ENCODE data around the gene KRTAP10-12. TPM values are rescaled to one million over a fixed set of nuclear protein-coding genes. Genes with fewer than 3 reads are reported as not detected.

KRTAP10-12 gene
- total RNA-seq, 1 donor from 2014 or later = not detected

DNA sequence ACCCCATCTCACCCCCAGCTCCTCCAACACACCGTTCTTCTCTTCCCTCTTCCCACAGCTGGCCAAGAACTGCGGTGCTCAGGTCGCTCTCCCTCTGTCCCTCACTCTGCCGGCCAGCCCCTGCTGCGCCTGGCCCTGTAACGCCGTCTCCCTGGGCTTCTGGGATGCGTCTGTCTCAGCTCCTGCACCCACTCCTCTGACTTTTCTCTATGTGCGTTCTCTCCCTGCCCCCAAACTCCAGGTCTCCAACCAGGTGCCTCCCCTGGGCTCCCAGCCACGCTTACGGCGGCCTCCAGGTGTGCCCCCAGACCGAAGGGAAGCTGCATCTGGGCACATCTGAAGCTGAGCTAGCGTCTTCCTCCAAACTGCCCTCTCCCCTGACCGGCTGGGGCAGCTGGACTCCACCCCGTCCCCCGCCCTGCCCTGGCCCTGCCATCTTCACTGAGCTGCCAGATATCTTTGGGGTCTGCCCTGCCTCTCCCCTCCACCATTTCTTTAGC lies 2.6 kb downstream of the KRTAP10-12 start:
- DNase-seq = no peak

DNA sequence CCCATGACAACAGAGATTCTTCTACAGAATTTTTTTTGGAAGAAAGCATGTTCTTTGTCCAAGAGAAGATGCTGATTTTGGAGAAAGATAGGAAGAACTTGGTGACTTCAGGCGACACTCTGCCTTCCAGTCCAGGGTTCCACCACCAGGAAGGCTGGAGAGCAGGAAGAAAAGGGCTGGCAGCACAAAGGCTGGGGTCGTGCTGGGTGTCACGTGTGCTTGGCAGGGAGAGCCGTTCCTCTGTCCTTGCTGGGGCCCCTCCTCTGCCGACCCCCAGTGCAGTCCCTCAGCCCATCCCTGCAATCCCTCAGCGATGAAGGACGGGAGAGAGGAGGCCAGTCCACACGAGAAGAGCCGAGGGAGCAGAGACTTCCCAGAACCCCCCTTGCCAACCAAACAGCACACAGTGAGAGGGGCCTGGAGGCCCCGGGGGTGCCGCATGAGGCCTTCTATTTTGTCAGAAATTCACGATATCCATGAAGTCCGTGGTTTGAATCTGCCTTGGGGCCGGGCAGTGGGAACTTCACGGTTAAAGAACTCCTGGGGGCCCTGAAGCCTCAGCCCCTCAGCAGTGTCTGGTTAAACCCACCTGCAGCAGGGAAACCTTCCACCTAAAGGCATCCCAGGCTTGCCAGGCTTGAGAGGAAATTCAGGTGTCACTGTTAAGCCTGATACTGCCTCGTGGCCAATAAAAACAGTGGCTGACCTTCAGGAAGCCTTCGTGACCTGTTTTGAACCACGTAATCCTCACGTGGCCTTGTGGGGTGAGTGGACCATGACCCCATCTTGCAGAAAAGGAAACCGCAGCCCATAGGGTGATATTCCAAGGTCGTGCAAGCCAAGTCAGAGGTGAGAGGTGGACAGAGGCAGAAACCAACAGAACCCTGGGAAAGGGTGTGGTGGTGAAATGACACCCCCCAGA lies 3.4 kb downstream of the KRTAP10-12 start:
- DNase-seq = no peak

DNA sequence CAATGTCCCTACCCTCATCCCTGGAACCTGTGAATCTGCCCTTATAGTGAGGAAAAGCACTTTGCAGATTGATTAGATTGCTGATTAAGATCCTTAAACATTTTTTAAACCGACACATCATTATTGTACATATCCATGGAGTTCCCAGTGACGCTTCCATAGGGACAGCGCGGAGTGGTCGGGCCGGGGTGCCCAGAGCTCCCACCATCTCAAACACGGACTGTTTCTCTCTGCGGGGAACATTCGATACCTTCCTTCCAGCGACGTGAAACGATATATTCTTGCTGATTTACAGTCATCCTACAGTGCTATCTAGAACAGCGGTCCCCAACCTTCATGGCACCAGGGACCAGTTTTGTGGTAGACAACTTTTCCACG lies 4.0 kb downstream of the KRTAP10-12 start:
- no peak for DNase-seq

DNA sequence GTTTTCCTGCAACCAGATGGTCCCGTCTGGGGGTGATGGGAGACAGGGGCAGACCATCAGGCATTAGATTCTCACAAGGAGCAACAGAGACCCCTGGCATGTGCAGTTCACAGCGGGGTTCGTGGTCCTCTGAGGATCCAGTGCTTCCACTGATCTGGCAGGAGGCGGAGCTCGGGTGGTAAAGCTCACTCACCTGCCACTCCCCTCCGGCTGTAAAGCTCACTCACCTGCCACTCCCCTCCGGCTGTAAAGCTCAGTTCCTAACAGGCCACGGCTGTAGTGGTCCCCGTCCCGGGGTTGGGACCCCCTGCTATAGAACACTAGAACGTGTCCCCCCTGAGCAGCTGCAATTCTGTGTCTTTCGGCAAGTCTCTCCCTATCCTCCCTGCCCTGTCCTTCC lies 4.6 kb downstream of the KRTAP10-12 start:
- no peak for DNase-seq

DNA sequence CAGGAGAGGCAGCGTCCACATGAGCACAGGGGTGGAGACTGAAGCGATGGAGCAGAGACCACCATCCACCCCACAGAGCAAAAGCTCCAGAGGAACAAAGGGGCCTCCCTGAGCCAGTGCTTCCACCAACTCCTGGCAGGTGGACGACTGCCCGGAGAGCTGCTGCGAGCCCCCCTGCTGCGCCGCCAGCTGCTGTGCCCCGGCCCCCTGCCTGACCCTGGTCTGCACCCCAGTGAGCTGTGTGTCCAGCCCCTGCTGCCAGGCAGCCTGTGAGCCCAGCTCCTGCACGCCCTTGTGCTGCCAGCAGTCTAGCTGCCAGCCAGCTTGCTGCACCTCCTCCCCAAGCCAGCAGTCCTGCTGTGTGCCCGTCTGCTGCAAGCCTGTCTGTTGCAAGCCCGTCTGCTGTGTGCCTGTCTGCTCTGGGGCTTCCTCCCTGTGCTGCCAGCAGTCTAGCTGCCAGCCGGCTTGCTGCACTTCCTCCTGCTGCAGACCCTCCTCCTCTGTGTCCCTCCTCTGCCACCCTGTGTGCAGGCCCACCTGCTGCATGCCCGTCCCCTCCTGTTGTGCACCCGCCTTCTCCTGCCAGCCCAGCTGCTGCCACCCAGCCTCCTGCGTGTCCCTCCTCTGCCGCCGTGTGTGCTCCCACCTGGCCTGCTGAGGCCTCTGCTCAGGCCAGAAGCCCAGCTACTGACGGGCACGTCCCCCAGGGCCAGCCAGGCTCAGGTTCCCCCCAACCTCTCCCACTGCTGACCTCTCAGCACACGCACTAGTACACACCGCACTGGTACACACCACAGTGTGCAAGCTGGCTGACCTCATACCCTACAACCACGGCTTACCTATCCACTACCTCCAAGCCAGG lies 5.4 kb downstream of the KRTAP10-12 start:
- DNase-seq = no peak

DNA sequence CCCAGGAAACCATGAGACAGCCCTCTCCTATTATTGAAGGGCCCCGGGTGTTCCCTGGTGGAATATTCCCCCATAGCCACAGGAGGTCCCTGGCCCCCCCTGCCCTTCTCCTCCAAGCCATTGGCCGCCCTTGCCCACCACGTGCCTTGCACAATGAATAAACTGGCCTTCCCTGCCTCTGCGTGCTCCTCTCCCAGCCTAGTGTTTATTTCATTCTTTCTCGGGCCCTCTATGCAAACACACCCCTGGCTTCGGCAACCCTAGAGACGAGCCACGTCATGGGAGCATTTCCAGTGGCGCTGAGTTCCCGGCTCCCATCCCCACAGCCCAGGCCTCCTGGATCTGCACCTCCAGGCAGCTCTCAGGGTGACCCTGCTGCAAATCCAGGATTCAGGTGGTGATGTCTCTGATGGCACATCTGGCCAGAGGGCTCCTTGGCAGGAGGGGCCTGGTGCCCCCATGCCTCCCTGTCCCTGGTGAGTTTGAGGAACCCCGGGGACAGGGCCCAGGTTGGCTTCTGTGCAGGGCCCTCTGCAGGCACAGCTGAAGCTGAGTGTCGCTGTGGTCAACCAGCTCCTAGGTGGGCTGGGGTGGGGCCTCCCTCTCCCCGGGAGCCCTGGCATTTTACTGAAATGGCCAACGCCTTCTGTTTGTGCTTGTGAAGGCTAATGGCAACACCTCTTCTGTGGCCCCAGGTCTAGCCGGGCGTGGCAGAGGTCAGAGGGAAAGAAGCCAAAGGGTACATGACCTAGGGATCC lies 6.2 kb downstream of the KRTAP10-12 start:
- no peak for DNase-seq

DNA sequence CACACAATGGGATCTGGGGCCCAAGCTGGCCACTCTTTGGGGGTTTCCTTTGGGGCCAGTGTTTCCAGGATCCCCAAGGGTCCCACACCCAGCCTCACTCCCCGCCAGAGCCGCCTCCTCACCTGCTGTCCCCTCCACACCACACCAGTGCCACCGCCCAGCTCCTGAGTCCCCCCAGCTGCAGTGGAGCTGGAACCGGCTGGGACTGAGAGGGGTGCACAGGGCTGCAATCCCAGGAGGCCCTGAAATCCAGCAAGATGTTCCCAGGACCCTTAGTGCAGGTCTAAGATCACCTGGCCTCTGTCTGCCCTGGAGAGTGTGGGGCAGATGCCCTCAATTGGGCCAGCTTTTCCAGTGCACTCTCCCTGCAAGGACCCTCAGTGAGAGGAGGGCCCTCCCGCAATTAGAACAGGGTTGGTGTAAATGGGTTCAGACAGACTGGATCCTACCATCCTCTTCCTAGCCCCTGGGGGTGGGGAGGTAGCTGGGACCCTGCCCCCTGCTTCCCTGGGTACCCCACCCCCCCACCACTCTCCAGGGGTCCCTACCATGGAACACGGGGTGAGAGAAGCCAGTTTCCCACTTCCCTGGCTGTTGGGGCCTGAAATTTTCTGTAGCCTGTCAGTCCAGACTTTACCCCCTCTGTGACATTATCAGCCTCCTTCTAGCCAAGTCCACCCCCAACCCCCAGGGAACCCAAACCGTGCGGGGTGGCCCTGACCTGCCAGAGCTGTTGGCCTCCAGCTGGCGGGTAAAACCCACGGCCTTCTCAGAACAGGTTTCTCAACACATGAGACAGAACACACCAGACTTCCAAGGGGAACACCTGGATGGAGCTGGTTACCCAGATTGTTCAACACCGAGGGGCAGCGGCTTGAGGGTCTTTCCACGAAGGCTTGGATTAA lies 7.0 kb downstream of the KRTAP10-12 start:
- no peak for DNase-seq

DNA sequence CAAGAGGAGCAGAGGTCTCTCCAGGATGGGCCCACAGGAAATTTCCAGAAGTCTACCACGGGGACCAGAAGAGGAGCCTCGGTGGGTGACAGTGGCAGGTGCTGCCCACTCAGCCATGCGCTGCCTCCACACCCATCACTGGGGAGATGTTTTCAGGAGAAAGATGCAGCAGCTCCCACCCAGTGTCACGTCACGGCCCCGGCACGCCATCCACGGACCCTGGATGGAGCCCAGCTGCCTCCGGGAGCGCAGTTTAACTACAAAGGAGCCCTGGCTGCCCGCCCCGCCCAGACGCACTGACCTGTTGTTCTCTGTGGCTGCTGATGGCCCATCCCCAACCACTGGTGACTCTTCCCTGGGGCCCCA lies 7.6 kb downstream of the KRTAP10-12 start:
- no peak for DNase-seq

DNA sequence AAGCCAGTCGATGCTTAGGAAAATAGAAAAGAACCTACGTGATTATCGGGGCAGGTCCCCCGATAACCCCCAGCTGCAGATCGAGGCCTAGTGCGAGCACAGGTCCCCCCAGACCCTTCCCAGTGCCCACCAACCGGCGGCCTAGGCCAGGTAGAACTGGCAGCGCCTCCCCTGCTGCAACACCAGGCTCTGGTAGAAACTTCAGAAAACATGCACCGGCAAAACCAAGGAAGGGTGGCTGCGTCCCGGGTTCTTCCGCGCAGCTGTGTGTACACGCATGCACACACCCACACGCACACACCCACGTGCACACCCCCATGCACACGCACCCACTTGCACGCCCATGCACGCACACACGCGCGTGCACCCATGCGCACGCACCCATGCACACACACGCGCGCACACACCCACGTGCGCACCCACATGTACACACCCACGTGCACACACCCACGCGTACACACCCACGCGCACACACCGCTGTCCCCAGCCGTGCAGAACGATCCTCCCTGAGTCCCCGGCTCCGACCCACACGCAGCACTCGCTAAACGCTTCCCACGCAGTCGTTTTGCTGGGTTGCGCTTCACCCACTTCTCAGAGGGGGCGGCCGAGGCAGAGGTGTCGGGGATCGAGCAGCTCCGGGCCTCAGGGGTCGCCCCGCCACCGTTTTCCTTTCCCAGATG lies 9.2 kb downstream of the KRTAP10-12 start:
- no peak for DNase-seq

DNA sequence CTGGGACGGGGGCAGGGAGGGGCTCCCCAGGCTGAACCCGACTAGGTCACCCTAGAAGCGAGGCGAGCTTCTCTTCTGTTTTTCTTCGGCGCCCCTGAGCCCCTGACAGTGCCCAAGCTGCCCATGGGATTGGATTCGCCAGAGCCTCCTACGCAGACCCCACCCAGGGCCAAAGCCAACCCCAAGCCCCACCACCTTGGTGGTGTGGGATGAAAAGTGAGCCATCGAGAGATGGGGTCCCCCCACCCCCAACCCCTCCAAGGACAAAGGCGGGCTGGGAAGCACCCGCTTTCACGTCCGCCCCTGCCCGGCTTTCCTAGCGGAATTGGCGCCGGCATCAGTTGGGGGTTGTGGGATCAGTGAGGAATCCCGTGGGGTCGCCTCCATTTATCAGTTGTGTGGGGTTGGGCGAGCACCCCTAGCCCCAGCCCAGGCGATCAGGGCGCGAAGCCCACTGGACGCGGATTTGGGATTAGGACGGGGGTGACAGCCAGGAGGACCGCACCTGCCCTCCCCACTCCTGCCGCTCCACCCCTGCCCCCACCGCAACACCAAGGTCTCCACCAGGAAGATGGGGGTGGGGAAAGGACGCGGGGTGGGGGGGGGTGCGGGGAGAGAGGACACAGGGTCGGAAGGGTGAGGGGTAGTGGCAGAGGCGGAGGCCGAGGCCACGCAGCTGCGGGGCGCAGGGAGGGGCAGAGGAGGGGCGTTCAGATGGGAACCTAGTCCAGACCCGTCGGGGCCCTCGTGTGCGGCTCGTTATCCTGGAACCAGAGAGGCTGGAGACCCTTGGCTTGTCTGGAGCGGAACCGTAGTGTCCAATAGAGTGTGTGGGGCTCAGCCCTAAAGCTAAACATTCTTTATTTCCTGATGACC lies 10.0 kb downstream of the KRTAP10-12 start:
- DNase-seq = no peak

DNA sequence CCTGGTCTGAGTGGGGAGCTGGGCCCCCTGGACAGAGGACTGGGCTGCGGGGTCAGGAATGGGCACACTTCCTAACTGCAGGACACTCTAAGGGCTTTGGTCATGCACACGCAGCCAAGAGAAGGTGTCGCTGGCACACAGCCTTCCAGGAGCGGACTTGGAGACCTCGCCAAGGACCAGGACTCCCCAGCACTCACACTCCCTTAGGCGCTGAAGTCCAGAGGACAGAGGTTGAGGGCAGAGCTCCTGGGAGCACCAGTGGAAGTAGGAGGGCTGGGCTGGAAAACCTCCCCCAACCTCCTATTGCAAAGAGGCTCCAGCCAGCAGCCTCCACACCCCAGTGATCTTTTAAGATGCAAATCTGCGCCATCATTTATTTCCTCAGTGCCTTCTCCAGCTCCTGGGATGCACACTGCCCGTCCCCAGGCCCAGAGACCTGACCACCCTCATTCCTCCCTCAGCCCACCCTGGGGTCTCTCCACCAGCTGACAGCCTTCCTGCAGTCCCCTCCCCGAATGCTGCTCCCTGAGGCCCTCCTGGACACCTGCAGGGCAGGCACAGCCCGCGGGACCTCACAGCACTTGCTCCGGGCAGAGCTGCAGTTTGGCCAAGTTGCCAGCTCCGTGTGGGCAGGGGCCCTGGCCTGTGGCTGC lies 11.4 kb downstream of the KRTAP10-12 start:
- no peak for DNase-seq

DNA sequence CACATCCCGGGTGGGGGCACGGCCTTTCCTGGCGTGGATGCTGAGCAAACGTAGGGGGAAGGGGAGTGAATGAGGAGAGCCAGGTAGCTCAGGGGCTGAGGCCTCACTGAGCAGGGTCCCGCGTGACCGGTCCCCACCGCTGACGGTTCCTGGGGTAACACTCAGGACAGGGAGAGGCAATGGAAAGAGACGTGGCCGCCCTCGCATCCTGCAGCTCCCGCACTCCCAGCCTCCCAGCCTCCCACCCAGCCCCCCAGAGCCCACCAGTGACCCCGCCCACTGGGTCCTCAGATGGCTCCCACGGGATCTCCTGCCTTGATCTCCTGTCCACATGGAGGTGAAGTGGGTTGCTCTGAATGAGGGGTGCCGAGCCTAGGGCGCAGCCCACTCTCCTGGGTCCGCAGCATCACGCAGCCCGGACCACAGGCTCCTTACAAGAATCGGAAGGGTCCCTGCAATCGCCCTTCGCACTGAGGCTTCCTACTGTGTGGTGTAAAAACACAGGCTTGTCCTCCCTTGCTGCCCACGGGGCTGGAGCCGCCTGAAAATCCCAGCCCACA lies 12.0 kb downstream of the KRTAP10-12 start:
- DNase-seq = no peak

DNA sequence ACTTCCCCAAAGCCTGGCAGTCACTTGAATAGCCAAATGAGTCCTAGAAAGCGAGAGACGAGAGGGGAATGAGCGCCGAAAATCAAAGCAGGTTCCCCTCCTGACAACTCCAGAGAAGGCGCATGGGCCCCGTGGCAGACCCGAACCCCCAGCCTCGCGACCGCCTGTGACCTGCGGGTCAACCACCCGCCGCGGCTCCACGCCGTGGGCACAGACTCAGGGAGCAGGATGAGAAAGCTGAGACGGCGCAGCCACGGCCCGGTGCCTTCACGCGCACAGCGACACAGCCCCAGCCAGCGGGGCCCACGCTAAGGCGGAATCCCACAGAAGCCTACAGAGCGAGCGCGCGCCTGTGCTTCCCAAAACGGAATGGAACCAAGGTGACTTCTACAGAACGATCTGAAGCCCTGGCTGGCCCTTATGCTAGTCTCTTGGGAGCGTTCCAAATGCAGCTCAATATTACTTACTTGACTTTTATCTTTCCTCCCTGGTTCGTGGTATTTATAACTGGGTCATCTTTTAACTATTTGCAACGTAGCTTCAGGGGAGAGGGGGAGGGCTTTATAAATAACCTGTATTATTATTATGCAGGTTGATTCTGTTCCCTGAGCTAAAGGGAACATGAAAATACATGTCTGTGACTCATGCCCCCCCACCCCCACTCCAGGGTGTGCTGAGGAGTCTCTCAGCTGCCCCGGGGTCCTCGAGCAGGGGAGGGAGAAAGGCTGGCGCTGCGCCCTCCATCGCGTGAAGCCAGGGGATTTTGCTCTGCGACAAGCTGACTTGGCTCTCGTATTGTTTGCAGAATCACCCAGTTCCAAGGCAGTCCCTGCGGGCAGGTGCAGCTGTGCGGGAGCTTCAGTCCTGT lies 12.7 kb downstream of the KRTAP10-12 start:
- peak; percentile 22 for DNase-seq

DNA sequence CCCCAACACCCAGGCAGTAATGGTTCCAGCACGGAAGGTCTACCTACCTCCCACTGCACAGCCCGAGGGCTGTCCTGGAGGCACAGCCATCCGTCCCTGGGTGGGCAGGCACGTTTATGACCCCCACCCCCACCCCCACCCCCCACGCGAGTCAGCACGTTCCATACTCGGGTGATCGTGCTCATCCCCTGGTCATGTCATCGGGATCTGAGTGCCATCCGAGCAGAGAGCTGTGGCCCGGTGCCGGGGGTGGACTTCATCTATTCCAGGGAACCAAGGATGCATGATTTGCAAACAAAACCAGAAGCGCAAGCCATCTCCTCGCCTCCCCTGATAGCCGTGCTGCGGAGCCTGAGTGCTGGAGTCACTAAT lies 13.3 kb downstream of the KRTAP10-12 start:
- DNase-seq = no peak

DNA sequence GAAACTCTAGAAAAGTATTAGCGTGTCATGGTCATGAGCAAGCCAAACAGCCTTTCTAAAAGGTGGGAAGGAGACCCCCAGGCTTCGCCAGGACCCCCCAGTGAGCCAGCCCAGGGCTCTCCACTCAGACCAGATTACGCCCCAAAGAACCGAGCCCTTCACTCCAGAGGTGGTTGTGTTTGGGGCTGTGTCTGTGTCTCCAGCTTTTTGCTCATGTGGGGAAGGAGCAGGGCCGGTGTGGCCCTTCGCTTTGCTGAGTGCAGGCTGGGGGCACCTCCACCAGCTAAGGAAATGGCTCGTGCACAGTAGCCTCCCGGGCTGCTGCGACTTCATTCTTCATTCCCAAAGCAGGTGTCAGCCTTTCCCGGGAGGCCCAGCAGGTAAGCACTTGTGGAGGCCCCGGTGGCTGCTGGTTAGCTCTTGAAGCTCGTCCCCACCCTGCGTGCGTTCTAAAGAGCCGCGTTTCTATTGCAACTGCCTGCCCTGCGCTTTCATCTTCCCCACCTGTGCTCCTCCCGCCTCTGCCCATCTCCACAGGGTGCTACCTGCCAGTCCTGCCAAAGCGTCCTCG lies 13.9 kb downstream of the KRTAP10-12 start:
- no peak for DNase-seq

DNA sequence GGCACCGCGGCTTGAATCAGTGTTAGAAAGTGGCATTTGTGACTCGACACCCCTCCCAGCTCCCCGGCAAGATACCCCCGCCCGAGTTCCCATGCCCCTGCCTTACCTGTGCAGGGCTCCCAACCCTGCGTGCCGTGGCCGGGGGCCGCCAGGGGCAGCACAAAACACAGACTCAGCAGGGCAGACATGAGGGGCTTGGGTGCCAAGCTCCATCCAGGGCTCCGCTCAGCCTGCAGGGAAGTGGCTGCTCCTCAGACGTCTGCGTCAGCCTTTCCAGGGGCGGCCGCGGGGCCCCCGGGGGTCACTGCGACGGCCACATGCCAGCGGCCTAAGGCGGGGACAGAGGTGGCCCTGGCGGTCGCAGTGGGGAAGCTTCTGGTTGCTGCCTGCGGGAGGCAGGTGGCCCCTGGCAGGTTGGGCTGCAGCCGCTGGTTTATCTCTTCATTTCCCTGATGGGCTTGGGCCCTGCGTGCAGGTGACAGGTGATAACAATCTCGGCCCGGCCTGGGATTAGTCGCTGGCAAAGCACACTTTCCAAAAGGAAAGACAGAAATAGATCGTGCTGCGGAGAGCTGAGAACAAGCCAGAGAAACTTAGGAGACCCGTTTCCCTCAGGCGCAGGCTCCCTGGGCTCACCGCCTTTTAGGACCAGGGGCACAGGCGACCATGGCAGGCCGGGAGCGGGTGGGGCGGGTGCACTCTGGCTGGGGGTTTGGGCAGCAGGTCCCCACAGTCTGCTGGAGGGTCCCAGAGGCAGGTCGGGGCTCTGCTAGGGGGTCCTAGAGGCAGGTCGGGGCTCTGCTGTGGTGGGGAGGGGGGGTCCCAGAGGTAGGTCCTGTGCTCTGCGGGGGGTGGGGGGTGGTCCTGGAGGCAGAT lies 14.6 kb downstream of the KRTAP10-12 start, which contains the start of gene TSPEAR:
Gene TSPEAR, minus strand, starts transcription at position 246 of the 876 bp plus-strand sequence. Its CDS starts 58 bp downstream, at position 188.
- DNase-seq = no peak

All from skin of body (tissue), 2 donors.